Stimulated activated CD8-positive, alpha-beta memory T cell treated with anti-CD3 and anti-CD28 coated beads, Interleukin-15, amount 100 ng/mL, for 1 hour (primary cell): ENCODE results near the gene CEP63.
"Not testable (repeated sequence)": the region's sequence is repeated elsewhere in the genome, so short reads cannot be mapped to it uniquely, and the experiment has no call there.

ENCODE experiments used
- DNase-seq: peaks from one replicate; pipeline ENCODE4 v3.0.0-alpha.2; 2020; ENCODE audit warnings: low read depth

Gene CEP63

DNA sequence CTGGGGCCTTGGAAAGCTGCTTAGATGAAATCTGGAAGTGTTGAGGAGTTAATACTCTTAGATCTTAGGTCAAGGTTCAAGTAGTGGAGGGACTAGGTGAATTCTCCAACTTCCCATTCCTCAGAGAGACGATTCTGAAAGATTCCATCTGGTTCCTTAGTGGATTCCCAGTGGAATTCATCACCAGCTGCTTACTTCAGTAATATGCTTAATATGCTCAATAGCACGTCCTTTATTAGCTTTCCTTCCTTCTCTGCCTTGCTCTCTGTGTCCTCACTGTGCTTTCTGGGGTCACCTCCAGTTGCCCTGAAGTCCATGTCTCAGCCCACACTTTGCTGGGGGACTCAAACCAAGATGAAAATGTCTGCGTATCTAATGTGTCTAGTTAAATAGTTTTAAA is 31.0 kb downstream of the CEP63 start:
- DNase-seq, result no peak

DNA sequence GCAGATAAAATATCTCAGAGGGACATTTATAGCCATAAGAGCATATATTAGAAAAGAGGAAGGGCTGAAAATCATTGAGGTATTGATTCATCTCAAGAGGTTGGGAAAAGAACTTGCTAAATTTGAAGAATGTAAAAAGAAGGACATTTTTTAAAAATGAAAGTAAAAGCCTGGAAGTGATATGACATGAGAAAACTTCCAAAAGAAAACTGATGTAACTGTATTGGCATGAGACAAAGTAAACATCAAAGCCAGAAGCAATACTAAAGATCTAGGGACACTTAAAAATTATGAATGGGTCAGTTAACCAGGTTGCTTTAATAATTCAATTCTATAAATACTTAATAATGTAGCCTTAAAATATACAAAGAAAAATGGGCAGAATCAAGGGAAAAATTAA is 31.9 kb downstream of the CEP63 start:
- no peak for DNase-seq

DNA sequence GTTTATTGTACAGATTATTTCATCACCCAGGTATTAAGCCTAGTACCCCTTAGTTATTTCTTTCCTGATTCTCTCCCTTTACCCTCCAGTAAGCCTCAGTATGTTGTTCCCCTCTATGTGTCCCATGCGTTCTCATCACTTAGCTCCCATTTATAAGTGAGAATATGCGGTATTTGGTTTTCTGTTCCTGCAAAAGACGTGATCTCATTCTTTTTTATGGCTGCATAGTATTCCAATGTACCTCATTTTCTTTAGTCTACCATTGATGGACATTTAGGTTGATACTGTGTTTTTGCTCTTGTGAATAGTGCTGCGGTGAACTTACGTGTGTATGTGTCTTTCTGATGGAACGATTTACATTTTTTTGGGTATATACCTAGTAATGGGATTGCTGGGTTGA is 36.7 kb downstream of the CEP63 start:
- no peak for DNase-seq

DNA sequence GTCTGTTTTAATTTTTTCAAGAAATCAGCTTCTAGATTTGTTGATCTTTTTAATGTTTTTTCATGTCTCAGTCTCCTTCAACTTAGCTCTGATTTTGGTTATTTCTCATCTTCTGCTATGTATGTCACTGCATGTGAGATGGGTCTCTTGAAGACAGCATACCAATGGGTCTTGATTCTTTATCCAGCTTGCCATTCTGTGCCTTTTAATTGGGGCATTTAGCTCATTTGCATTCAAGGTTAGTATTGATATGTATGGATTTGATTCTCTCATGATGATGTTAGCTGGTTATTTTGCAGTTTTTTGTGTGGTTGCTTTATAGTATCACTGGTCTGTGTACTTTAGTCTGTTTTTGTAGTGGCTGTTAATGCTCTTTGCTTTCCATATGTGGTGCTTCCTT is 39.4 kb downstream of the CEP63 start:
- no peak for DNase-seq

- no peak for DNase-seq
Observed at GRCh38 chr3:134526319-134526718, 40.5 kb downstream of the CEP63 start.

GRCh38 chr3:134527037-134527436 is 41.2 kb downstream of the CEP63 start:
- no peak for DNase-seq

GRCh38 chr3:134527538-134528186 is 41.8 kb downstream of the CEP63 start:
- DNase-seq, result no peak

GRCh38 chr3:134533493-134533892 is 47.6 kb downstream of the CEP63 start:
- no peak for DNase-seq

GRCh38 chr3:134535186-134535970 is 49.5 kb downstream of the CEP63 start:
- no peak for DNase-seq

GRCh38 chr3:134536781-134537180 is 50.9 kb downstream of the CEP63 start:
- DNase-seq, result no peak

DNA sequence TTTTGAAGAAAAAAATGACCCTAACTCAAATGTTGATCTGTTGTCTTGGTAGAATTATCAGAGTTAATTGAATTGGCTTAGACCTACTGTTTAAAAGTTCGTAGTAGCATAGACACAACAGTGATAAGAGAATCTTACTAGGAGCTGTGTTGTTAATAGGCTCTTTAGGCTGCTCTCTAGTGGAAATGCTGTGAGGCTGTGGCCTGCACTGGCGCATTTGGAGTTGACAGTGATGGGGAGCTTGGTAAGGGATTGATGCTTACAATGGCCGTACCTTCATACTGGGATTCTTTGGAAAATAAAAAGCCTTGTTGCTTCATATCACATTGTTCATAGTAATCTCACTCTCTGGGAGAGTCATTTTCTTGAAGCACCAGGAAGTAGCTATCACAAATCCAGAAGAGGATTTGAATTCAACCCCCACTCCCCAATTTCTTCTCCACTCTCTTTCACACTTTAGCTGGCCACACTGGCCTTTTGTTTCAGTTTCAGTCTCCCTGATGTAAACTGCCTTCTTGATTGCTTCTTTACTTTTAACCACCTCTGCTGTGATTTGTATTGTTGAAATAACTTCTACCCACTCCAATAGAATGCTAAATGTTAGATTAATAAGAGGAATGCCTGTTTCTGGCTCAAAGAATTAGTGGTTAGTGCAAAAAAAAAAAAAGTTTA is 56.6 kb downstream of the CEP63 start:
- no peak for DNase-seq

DNA sequence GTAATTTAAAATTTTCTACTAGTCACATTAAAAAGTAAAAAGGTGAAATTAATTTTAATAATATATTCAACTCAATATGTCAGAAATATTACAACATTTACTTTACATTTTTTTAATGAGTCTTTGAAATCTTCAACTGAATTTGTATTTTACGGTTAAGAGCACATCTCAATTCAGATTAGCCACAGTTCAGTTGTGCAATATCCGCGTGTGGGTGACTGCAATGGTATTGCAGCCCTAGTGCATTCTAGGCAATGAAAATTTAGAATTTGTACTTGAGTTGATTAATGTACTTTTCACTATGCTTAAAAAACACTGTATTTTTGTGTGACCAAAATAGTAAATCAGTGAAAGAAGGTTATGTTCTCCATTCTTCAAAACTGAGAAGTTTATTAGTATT is 57.3 kb downstream of the CEP63 start:
- DNase-seq, result no peak

DNA sequence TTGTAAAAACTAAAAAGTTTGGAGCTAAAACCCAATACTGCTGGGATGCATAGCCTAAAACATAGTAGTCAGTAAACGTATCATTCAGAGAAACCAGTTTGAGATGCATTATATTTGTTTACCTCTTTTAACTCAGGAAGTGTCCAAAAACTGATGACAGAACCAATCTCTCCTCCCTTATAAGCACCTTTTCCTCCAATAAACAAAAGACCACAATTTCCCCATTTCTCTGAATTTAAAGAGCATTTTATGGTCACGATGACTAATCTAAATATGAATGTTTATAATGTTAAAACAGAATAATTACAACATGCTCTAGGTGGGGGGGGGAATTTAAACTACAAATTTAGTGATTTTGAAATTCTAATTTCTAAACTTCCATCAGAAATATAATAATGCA is 58.5 kb downstream of the CEP63 start:
- DNase-seq, result no peak

DNA sequence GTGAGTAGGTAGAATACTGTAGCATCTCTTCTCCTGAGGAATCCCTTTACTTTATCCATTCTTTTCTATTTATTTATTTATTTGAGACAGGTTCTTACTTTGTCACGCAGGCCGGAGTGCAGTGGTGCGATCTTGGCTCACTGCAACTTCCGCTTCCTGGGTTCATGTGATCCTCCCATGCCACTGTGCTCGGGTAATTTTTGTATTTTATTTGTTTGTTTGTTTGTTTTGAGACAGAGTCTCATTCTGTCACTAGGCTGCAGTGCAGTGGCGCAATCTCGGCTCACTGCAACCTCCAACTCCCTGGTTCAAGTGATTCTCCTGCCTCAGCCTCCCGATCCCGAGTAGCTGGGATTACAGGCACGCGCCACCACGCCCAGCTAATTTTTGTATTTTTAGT is 58.9 kb downstream of the CEP63 start:
- not testable (repeated sequence) for DNase-seq

- DNase-seq, result no peak
Observed at GRCh38 chr3:134545818-134546217, 60.0 kb downstream of the CEP63 start.

DNA sequence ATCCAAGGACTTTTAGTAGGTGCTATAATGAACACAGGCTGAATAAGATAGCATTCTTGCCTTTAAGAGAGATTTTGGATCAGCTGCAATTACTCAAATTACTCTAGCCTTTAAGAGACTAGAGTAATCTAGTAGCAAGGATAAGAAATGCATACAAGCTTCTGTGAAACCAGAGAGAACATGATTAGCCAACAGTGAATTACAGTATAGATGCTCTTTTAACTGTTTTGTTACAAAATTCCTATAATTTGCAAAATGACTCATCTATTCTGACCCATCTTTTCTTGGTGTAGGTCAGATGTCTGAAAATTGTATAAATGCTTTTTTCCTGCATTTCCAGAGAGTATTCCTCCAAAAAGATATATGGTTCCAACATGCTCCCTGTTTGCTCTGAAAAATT is 66.9 kb downstream of the CEP63 start:
- DNase-seq, result no peak

DNA sequence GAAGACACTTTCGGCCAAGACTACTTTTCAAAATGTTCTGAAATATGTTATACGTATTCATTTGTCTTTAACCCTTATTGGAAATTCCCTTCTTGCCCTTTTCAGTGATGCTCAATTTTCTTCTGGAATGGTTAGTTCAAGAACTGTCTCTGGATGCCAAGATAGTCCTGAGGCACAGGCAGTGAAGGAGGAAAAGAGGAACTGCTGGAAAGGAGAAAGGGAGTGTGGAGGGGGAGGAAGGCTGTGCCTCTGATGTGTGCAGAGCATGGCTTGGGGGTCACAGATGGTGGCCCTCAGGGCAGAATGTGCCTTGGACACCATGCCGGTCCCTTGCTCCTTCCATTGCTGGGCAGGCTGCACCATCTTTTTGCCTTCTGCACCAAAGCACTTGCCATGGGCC is 73.7 kb downstream of the CEP63 start:
- no peak for DNase-seq

DNA sequence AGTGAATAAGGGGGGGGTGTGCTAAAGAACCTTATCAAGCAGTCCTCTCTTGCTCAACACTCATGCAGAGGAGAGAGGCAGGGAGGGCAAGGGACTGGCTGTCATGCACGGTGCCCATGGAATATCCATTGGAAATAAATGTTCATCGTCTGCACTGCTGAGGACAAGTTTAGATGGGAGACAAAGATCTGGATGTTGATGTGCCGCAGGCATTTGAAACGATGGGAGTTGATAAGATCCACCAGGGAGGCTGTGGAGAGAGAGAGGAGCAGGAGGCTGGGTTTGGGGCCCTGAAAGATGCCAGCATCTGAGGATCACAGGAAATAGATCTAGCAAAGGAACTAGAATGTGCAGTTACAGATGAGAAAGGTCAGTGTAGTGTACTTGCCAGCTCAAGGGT is 76.2 kb downstream of the CEP63 start:
- DNase-seq, result no peak

GRCh38 chr3:134563601-134564000 is 77.7 kb downstream of the CEP63 start:
- no peak for DNase-seq

GRCh38 chr3:134564991-134565390 is 79.1 kb downstream of the CEP63 start:
- DNase-seq, result no peak

DNA sequence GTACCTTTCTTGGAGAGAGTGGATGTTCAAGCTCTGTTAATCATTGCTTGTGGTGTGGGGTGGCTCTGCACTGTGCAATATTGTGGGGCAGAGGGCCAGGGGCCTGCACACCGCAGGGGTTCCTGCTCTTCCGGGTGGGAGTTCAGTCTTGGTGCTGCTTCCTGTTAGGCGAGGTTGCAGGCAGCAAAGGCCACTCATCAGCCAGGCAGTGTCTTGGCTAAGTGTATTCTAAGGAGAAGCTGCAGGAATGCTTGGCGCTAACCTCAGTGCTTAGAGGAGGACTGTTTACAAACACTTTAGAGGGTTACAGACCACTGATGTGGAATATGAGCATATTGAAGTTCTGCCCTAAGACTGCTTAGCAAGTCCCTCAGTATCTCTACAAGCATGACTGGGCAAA is 81.7 kb downstream of the CEP63 start:
- DNase-seq, result no peak

DNA sequence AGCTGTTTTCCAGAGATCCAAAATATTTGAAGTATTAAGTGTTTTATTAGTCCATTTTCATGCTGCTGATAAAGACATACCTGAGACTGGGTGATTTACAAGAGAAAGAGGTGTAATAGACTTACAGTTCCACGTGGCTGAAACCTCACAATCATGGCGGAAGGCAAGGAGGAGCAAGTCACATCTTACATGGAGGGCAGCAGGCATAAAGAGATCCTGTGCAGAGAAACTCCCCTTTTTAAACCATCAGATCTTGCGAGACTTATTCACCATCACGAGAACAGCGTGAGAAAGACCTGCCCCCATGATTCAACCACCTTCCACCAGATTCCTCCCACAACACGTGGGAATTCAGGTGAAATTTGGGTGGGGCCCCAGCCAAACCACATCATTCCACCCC is 82.9 kb downstream of the CEP63 start:
- DNase-seq, result no peak

GRCh38 chr3:134569899-134570298 is 84.0 kb downstream of the CEP63 start:
- DNase-seq, result not testable (repeated sequence)
